K562 (cell line): ENCODE data around the gene LYZL4. TPM values are rescaled to one million over a fixed set of nuclear protein-coding genes. Genes with fewer than 3 reads are reported as not detected.

ENCODE experiments used
- ATAC-seq: fragments of 200-7000 bp; cut with Tn5 transposase; 3 replicates; pipeline ENCODE4 v1.9.1; 2020; ENCODE audit warnings: moderate library complexity
- BruUV-seq: library from RNA; stranded (reverse); fragments of 400-500 nt; replicated peaks from 2 replicates; lab custom pipeline; 2021; lab: Mats Ljungman, UMichigan
- CTCF ChIA-PET: fragments of 300-600 bp; formaldehyde crosslinking; extraction: SDS; loops from one replicate; lab custom pipeline; 2021; ENCODE audit warnings: low intra/inter-chr PET ratio; lab: Yijun Ruan, JAX
- POLR2A ChIA-PET: fragments of 300-600, 350-650 bp; sonication (Branson Sonifier 250); formaldehyde crosslinking; extraction: SDS; loops from one replicate; lab custom pipeline; 2021; ENCODE audit warnings: antibody characterized with exemption, inconsistent platforms; lab: Yijun Ruan, JAX
- DNase-seq, 4 experiments: peaks; one replicate each; pipeline versions ENCODE4 v3.0.0 to v3.0.0-alpha.2; 2011 to 2018; ENCODE audit warnings: low spot score in 3 of 4, mixed read lengths in 3 of 4; ENCODE audit errors: extremely low read depth in 1 of 4
- FAIRE-seq: peaks from 2 replicates; lab custom pipeline; 2011; peaks lifted over from hg19 to GRCh38; lab: Jason Lieb, UNC
- H2AFZ ChIP-seq: 2 replicates; pipeline ENCODE4 v1.6.0; 2011; ENCODE audit warnings: low read depth, low read length, control low read depth, inconsistent platforms
- H3K27ac ChIP-seq: fragments of 200-600 bp; 3 replicates; pipeline ENCODE4 v1.8.0; 2011; ENCODE audit warnings: low read depth, mild to moderate bottlenecking, control low read depth, inconsistent platforms, low read length, moderate library complexity, mixed read lengths; ENCODE audit errors: extremely low read depth
- H3K27me3 ChIP-seq, 2 experiments: fragments of 300-600 bp in 1 of 2; 2 replicates in 1 of 2; 3 replicates in 1 of 2; pipeline versions ENCODE4 v1.6.0 to v1.8.0; 2011; ENCODE audit warnings: inconsistent platforms in 2 of 2, low read length in 2 of 2, mild to moderate bottlenecking in 1 of 2, mixed read lengths in 1 of 2, moderate library complexity in 1 of 2; ENCODE audit not compliant: control insufficient read depth in 2 of 2, insufficient read depth in 2 of 2
- H3K36me3 ChIP-seq: fragments of 300-600 bp; 3 replicates; pipeline ENCODE4 v1.8.0; 2011; ENCODE audit warnings: mild to moderate bottlenecking, low read length, inconsistent platforms; ENCODE audit not compliant: control insufficient read depth, insufficient read depth
- H3K4me1 ChIP-seq, 2 experiments: fragments of 200-600 bp in 1 of 2; replicated peaks in 1 of 2; 2 replicates in 1 of 2; 3 replicates in 1 of 2; pipeline versions ENCODE4 v1.5.1 to v1.8.0; 2011; ENCODE audit warnings: inconsistent platforms in 2 of 2, low read length in 2 of 2, mild to moderate bottlenecking in 1 of 2, mixed read lengths in 1 of 2, moderate library complexity in 1 of 2; ENCODE audit not compliant: control insufficient read depth in 2 of 2, insufficient read depth in 2 of 2
- H3K4me2 ChIP-seq: 2 replicates; pipeline ENCODE4 v1.6.1; 2011; ENCODE audit warnings: low read length, control low read depth, inconsistent platforms, mixed read lengths; ENCODE audit not compliant: insufficient read depth
- H3K4me3 ChIP-seq: fragments of 200-600 bp; sonication (generic), shearing (Covaris generic); 2 replicates; pipeline ENCODE4 v1.5.1; 2016; ENCODE audit warnings: control low read depth, inconsistent platforms
- H3K79me2 ChIP-seq: fragments of 200-600 bp; 3 replicates; pipeline ENCODE4 v1.8.0; 2011; ENCODE audit warnings: low read length, inconsistent platforms; ENCODE audit not compliant: control insufficient read depth, insufficient read depth
- H3K9ac ChIP-seq, 2 experiments: 2 replicates each; pipeline versions ENCODE4 v1.6.0 to v1.6.1; 2011; ENCODE audit warnings: low read depth in 2 of 2, low read length in 2 of 2, control low read depth in 1 of 2, inconsistent platforms in 1 of 2, mild to moderate bottlenecking in 1 of 2, mixed read lengths in 1 of 2; ENCODE audit not compliant: insufficient read depth in 1 of 2
- H3K9me1 ChIP-seq: one replicate; pipeline ENCODE4 v1.6.0; 2011; ENCODE audit warnings: inconsistent platforms, mild to moderate bottlenecking, low read length, moderate library complexity; ENCODE audit not compliant: control insufficient read depth, insufficient read depth
- H3K9me3 ChIP-seq: replicated peaks from 2 replicates; pipeline ENCODE4 v1.5.1; 2011; ENCODE audit warnings: low read depth, low read length, inconsistent platforms; ENCODE audit not compliant: control insufficient read depth, insufficient read depth
- H4K20me1 ChIP-seq: replicated peaks from 2 replicates; pipeline ENCODE4 v1.6.1; 2011; ENCODE audit warnings: low read length, inconsistent platforms, mixed read lengths; ENCODE audit not compliant: control insufficient read depth, insufficient read depth
- CBX8 ChIP-seq: fragments of 200-600 bp; sonication (generic); IDR thresholded peaks from 2 replicates; pipeline ENCODE4 v1.6.1; 2012; ENCODE audit warnings: borderline replicate concordance, mixed run types, low read depth, mild to moderate bottlenecking, moderate library complexity, mixed read lengths, low read length, control low read depth, inconsistent platforms; ENCODE audit not compliant: poor library complexity, severe bottlenecking; ENCODE audit errors: extremely low read depth
- E2F3 ChIP-seq: fragments of 250-450 bp; sonication (Bioruptor Pico); IDR thresholded peaks from 2 replicates; pipeline ENCODE4 v1.4.0; 2020; ENCODE audit warnings: mild to moderate bottlenecking
- FOSL1 ChIP-seq: fragments of 200-800 bp; sonication (Bioruptor generic); conservative IDR thresholded peaks from 2 replicates; pipeline ENCODE4 v1.6.1; 2016; ENCODE audit warnings: missing genetic modification characterization, missing compliant biosample characterization
- MYC ChIP-seq, 2 experiments: fragments of 250-450 bp in 1 of 2; sonication (Bioruptor Pico) in 1 of 2; IDR thresholded peaks; 2 replicates each; pipeline versions ENCODE4 v1.5.1 to v1.6.1; 2012 to 2021; ENCODE audit warnings: low read depth in 2 of 2, borderline replicate concordance in 1 of 2, improper control_type of control experiment in 1 of 2, low read length in 1 of 2, mild to moderate bottlenecking in 1 of 2, moderate library complexity in 1 of 2
- RFX1 ChIP-seq: fragments of 450-650 bp; IDR thresholded peaks from 2 replicates; pipeline ENCODE4 v1.6.1; 2016; ENCODE audit warnings: mild to moderate bottlenecking, moderate library complexity
- TBP ChIP-seq: optimal IDR thresholded peaks from 2 replicates; pipeline ENCODE3; 2011; ENCODE audit warnings: low read depth, low read length, improper control_type of control experiment
- TFAM ChIP-seq: fragments of 250-450 bp; sonication (Bioruptor Pico); conservative IDR thresholded peaks from 2 replicates; pipeline ENCODE4 v1.5.0; 2021; ENCODE audit warnings: mild to moderate bottlenecking, moderate library complexity
- THAP7 ChIP-seq: fragments of 250-450 bp; sonication (Bioruptor Pico); IDR thresholded peaks from 2 replicates; pipeline ENCODE4 v1.5.0; 2021
- ZBTB2 ChIP-seq: fragments of 450-650 bp; IDR thresholded peaks from 2 replicates; pipeline ENCODE4 v1.6.1; 2016; ENCODE audit warnings: antibody characterized with exemption
- ZBTB7A ChIP-seq: IDR thresholded peaks from 2 replicates; pipeline ENCODE4 v1.6.1; 2011; ENCODE audit warnings: low read depth, mild to moderate bottlenecking, low read length, moderate library complexity, borderline replicate concordance; ENCODE audit not compliant: control insufficient read depth
- ZKSCAN1 ChIP-seq: fragments of 150-350 bp; IDR thresholded peaks from 2 replicates; pipeline ENCODE4 v1.6.1; 2016; ENCODE audit warnings: low read depth, low read length
- ZNF140 ChIP-seq: fragments of 250-450 bp; sonication (Bioruptor Pico); IDR thresholded peaks from 2 replicates; pipeline ENCODE4 v1.8.0; 2021; ENCODE audit warnings: moderate library complexity, mild to moderate bottlenecking, inconsistent platforms
- WGBS: fragments of 100-300 bp; shearing (Covaris generic); methylation state at CpG from one replicate; pipeline ENCODE4 v1.1.6; 2016; ENCODE audit warnings: low coverage, mixed read lengths; ENCODE audit not compliant: insufficient coverage; ENCODE audit errors: missing lambda C conversion rate; 5-methylcytosine and 5-hydroxymethylcytosine counted together
- in situ Hi-C: fragments of 300-500 bp; cut with MboI; formaldehyde crosslinking; loops from 4 replicates; pipeline ENCODE4 v1.15.0; 2018; ENCODE audit warnings: inconsistent platforms, mixed read lengths
- intact Hi-C: fragments of 100-400 bp; cut with micrococcal nuclease; formaldehyde crosslinking; loops from 2 replicates; pipeline ENCODE4 v1.14.2; 2022
- polyA plus RNA-seq, 8 experiments: library from polyadenylated mRNA; depleted of rRNA in 4 of 8; stranded (reverse) in 5 of 8; unstranded in 3 of 8; fragments of >200 nt; fragmentation: Nextera tagmentation in 2 of 8; fragmentation: Illumina TruSeq in 1 of 8; extraction: Ambion mirVana in 2 of 8; extraction: Trizol in 1 of 8; gene quantifications; 2 replicates each; pipeline versions ENCODE4 v1.2.1 to v1.2.3, GENCODE V29; 2011 to 2014; ENCODE audit warnings: inconsistent platforms in 1 of 8, missing spikeins in 1 of 8
- total RNA-seq, 7 experiments: library from RNA; depleted of rRNA in 6 of 7; stranded (reverse); fragments of >200 nt in 6 of 7; fragmentation: Illumina TruSeq in 2 of 7; extraction: Trizol in 2 of 7; gene quantifications; 2 replicates each; pipeline versions ENCODE4 v1.2.1 to v1.2.3, GENCODE V29; 2011 to 2021; ENCODE audit warnings: low replicate concordance in 1 of 7

Gene LYZL4
- total and polyA plus RNA-seq, 9 of the 15 experiments (the other 6 are each of a cell fraction or from before 2014, with no cell fraction given) = not detected

GRCh38 chr3:42446111-42447050 lies 36.0 kb upstream of the LYZL4 start:
- no peak overlapping the region for H3K27ac ChIP-seq
- no peak for FAIRE-seq
- H3K4me1 ChIP-seq = no peaks in the 10 kb centered on the region
- ChIA-PET CTCF (no interaction called here), POLR2A (no interaction called here)
- no peaks in the 10 kb centered on the region for H3K9me3 ChIP-seq
- no TSS peak for BruUV-seq
- no peak overlapping the region for H3K4me2 ChIP-seq
- H3K27me3 ChIP-seq = peaks cover 13 to 21% of the 10 kb centered on the region in 2 experiments
- no peak overlapping the region for H2AFZ ChIP-seq
- ATAC-seq = no peak
- H4K20me1 ChIP-seq = no peaks in the 10 kb centered on the region
- no peaks in the 10 kb centered on the region for H3K36me3 ChIP-seq
- no peak overlapping the region for H3K9ac ChIP-seq
- intact Hi-C loops (loop anchor here (5.0 kb wide), 1 partner anchor 329 kb away; no protein-coding TSS in a partner anchor), in situ Hi-C loops (loop anchor here (5.0 to 10.0 kb wide), 3 partner anchors 199 to 552 kb away; no protein-coding TSS in a partner anchor)
- no peaks in the 10 kb centered on the region for H3K9me1 ChIP-seq
- WGBS = 1% methylated on average over 4 of the region's 4 CpGs
- no peak for DNase-seq
- TF ChIP-seq THAP7 (no peak), TFAM (CRISPR knock-in tag) (no peak), E2F3 (no peak), TBP (no peak), ZBTB7A (no peak), ZBTB2 (no peak), ZKSCAN1 (no peak), ZNF140 (CRISPR knock-in tag) (no peak), CBX8 (no peak), RFX1 (no peak), MYC (IDR thresholded peaks at IDR 0.05; ENCODE audit: low read depth, low read length) (no peak), MYC (CRISPR knock-in tag; IDR thresholded peaks at IDR 0.05; ENCODE audit: borderline replicate concordance, low read depth) (no peak), FOSL1 (no peak)
- H3K79me2 ChIP-seq = no peaks in the 10 kb centered on the region
- H3K4me3 ChIP-seq = no peak overlapping the region
